Astrocyte of the spinal cord (primary cell): ENCODE data around the gene PUSL1.

ENCODE experiments used
- DNase-seq: peaks from one replicate; pipeline ENCODE4 v3.0.0; 2011; ENCODE audit warnings: low read depth, low spot score
- H3K4me3 ChIP-seq: 2 replicates; pipeline ENCODE4 v1.5.1; 2011; ENCODE audit warnings: low read depth, mild to moderate bottlenecking, low read length, moderate library complexity
- CTCF ChIP-seq: IDR thresholded peaks from 2 replicates; pipeline ENCODE4 v1.5.1; 2012; ENCODE audit warnings: low read depth, mild to moderate bottlenecking, low read length, inconsistent platforms
- in situ Hi-C: cut with HindIII; loops from 2 replicates; pipeline ENCODE4 v1.10.0; 2017; ENCODE audit warnings: low sequenced_read_pairs

Gene PUSL1

GRCh38 chr1:1307923-1308755, at the start of gene PUSL1, which contains the start of gene ACAP3:
TSS of gene PUSL1 (plus strand) at chr1:1308597. CDS start at chr1:1308644, 47 bp downstream.
TSS of gene ACAP3 (minus strand) at chr1:1307930. CDS start at chr1:1307815, 115 bp downstream.
- TF ChIP-seq CTCF, result no peak
- in situ Hi-C loops, result no loop called here
- DNase-seq, result peak; percentile 95
- H3K4me3 ChIP-seq, result peak within 1 kb of the TSS; percentile 69

GRCh38 chr1:1259119-1259488, 49.3 kb upstream of the PUSL1 start:
- no peak for TF ChIP-seq CTCF
- no peak overlapping the region for H3K4me3 ChIP-seq
- no peak for DNase-seq
- in situ Hi-C loops, result no loop called here

- H3K4me3 ChIP-seq, result no peak overlapping the region
- DNase-seq, result no peak
- in situ Hi-C loops, result no loop called here
- TF ChIP-seq CTCF, result no peak
Observed at GRCh38 chr1:1259540-1259939, 48.9 kb upstream of the PUSL1 start.

- in situ Hi-C loops, result no loop called here
- DNase-seq, result no peak
- no peak for TF ChIP-seq CTCF
- H3K4me3 ChIP-seq, result no peak overlapping the region
Observed at GRCh38 chr1:1259951-1260600, 48.3 kb upstream of the PUSL1 start.

GRCh38 chr1:1260843-1261560, 47.4 kb upstream of the PUSL1 start:
- no peak for TF ChIP-seq CTCF
- in situ Hi-C loops, result no loop called here
- DNase-seq, result no peak
- H3K4me3 ChIP-seq, result no peak overlapping the region

GRCh38 chr1:1262071-1262470, 46.3 kb upstream of the PUSL1 start:
- no peak for DNase-seq
- in situ Hi-C loops, result no loop called here
- TF ChIP-seq CTCF, result no peak
- H3K4me3 ChIP-seq, result no peak overlapping the region
